GM12891 (cell line): ENCODE results near the gene THAP6.

Experiments
- POLR2A ChIP-seq: IDR thresholded peaks from 2 replicates; pipeline ENCODE4 v1.6.1; 2011; ENCODE audit warnings: low read depth, low read length, control low read depth
- POU2F2 ChIP-seq: IDR thresholded peaks from 2 replicates; pipeline ENCODE4 v1.6.1; 2011; ENCODE audit warnings: low read depth, mild to moderate bottlenecking, control low read depth, low read length, moderate library complexity
- TAF1 ChIP-seq: IDR thresholded peaks from 2 replicates; pipeline ENCODE4 v1.6.1; 2011; ENCODE audit warnings: low read depth, low read length, control low read depth

GRCh38 chr4:75497133-75497532 lies 17.1 kb upstream of the THAP6 start:
- TF ChIP-seq POLR2A (no peak), TAF1 (no peak), POU2F2 (no peak)
